Neural crest cell (in vitro differentiated cells): ENCODE data around the gene LRRC3C. TPM values are rescaled to one million over a fixed set of nuclear protein-coding genes. Genes with fewer than 3 reads are reported as not detected.
"Not testable (repeated sequence)": the region's sequence is repeated elsewhere in the genome, so short reads cannot be mapped to it uniquely, and the experiment has no call there.

Source experiments
- DNase-seq: peaks from one replicate; pipeline ENCODE4 v3.0.0; 2021; ENCODE audit warnings: low read depth, mixed read lengths, low spot score
- H3K27ac Mint-ChIP-seq: one replicate; pipeline ENCODE4 v1.8.0; 2021; ENCODE audit warnings: mild to moderate bottlenecking, mixed read lengths; ENCODE audit not compliant: unreplicated experiment
- H3K27me3 Mint-ChIP-seq: 2 replicates; pipeline ENCODE4 v1.8.0; 2021; ENCODE audit warnings: low read depth, mild to moderate bottlenecking, mixed read lengths
- H3K36me3 Mint-ChIP-seq: 2 replicates; pipeline ENCODE4 v1.8.0; 2021; ENCODE audit warnings: low read depth, mild to moderate bottlenecking, mixed read lengths
- H3K4me1 Mint-ChIP-seq: 2 replicates; pipeline ENCODE4 v1.8.0; 2021; ENCODE audit warnings: mixed read lengths
- H3K4me3 Mint-ChIP-seq: one replicate; pipeline ENCODE4 v1.8.0; 2021; ENCODE audit warnings: mild to moderate bottlenecking, mixed read lengths
- H3K9me3 Mint-ChIP-seq: 2 replicates; pipeline ENCODE4 v1.8.0; 2021; ENCODE audit warnings: mixed read lengths
- CTCF ChIP-seq: fragments of 200-600 bp; sonication (generic); conservative IDR thresholded peaks from 2 replicates; pipeline ENCODE4 v1.5.0; 2021; ENCODE audit warnings: antibody characterized with exemption, mild to moderate bottlenecking
- total RNA-seq: library from RNA; stranded (reverse); gene quantifications from 2 replicates; pipeline ENCODE4 v1.2.1, GENCODE V29; 2021

The LRRC3C gene
- total RNA-seq, 1 donor from 2014 or later, result not detected

GRCh38 chr17:39944393-39944711, 16.8 kb downstream of the LRRC3C start:
- no peak for DNase-seq
- Mint-ChIP-seq H3K27ac (no peak overlapping the region), H3K36me3 (no peaks in the 10 kb centered on the region), H3K4me1 (peaks cover 24% of the 10 kb centered on the region), H3K27me3 (peaks cover 4% of the 10 kb centered on the region), H3K9me3 (no peaks in the 10 kb centered on the region), H3K4me3 (no peak overlapping the region)
- TF ChIP-seq CTCF, result no peak

GRCh38 chr17:39946551-39947330, 19.2 kb downstream of the LRRC3C start:
- DNase-seq, result no peak
- peak overlapping the region; percentile 35 for H3K27ac Mint-ChIP-seq
- H3K4me1 Mint-ChIP-seq, result peaks cover 24% of the 10 kb centered on the region
- peaks cover 4% of the 10 kb centered on the region for H3K27me3 Mint-ChIP-seq
- H3K4me3 Mint-ChIP-seq, result no peak overlapping the region
- H3K36me3 Mint-ChIP-seq, result no peaks in the 10 kb centered on the region
- H3K9me3 Mint-ChIP-seq, result no peaks in the 10 kb centered on the region
- no peak for TF ChIP-seq CTCF

GRCh38 chr17:39948489-39948828, 20.9 kb downstream of the LRRC3C start:
- not testable (repeated sequence) for H3K9me3 Mint-ChIP-seq, H3K4me3 Mint-ChIP-seq, H3K27ac Mint-ChIP-seq, H3K36me3 Mint-ChIP-seq, DNase-seq, H3K27me3 Mint-ChIP-seq
- peaks cover 32% of the 10 kb centered on the region for H3K4me1 Mint-ChIP-seq

- DNase-seq, result no peak
- no peaks in the 10 kb centered on the region for H3K9me3 Mint-ChIP-seq
- H3K36me3 Mint-ChIP-seq, result no peaks in the 10 kb centered on the region
- no peak for TF ChIP-seq CTCF
- no peaks in the 10 kb centered on the region for H3K27me3 Mint-ChIP-seq
- H3K4me3 Mint-ChIP-seq, result peak overlapping the region; percentile 15
- peaks cover 35% of the 10 kb centered on the region for H3K4me1 Mint-ChIP-seq
- H3K27ac Mint-ChIP-seq, result peak overlapping the region; percentile 8
Measured at GRCh38 chr17:39949028-39949427, 21.5 kb downstream of the LRRC3C start.

- no peak for DNase-seq
- Mint-ChIP-seq H3K27me3 (no peaks in the 10 kb centered on the region), H3K4me1 (peaks cover 35% of the 10 kb centered on the region), H3K36me3 (no peaks in the 10 kb centered on the region), H3K9me3 (no peaks in the 10 kb centered on the region), H3K27ac (no peak overlapping the region), H3K4me3 (no peak overlapping the region)
- TF ChIP-seq CTCF, result no peak
Measured at GRCh38 chr17:39950871-39951348, 23.4 kb downstream of the LRRC3C start.

- H3K9me3 Mint-ChIP-seq, result no peaks in the 10 kb centered on the region
- TF ChIP-seq CTCF, result no peak
- no peaks in the 10 kb centered on the region for H3K36me3 Mint-ChIP-seq
- peaks cover 35% of the 10 kb centered on the region for H3K4me1 Mint-ChIP-seq
- no peak overlapping the region for H3K4me3 Mint-ChIP-seq
- no peaks in the 10 kb centered on the region for H3K27me3 Mint-ChIP-seq
- no peak for DNase-seq
- no peak overlapping the region for H3K27ac Mint-ChIP-seq
Measured at GRCh38 chr17:39951924-39952679, 24.6 kb downstream of the LRRC3C start.
